ENCODE data around the gene PRSS33.

The PRSS33 gene

DNA sequence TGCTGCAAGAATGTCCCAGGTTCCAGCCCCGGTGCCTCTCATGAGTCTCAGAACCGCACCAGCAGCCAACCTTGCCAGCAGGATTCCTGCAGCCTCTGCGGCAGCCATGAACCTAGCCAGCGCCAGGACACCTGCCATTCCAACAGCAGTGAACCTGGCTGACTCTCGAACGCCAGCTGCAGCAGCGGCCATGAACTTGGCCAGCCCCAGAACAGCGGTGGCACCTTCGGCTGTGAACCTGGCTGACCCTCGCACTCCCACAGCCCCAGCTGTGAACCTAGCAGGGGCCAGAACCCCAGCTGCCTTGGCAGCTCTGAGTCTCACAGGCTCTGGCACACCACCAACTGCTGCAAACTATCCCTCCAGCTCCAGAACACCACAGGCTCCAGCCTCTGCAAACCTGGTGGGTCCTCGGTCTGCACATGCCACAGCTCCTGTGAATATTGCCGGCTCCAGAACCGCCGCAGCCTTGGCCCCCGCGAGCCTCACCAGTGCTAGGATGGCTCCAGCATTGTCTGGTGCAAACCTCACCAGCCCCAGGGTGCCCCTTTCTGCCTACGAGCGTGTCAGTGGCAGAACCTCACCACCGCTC is 20.1 kb downstream of the PRSS33 start:
- peaks cover 11% of the 10 kb centered on the region; the same call in 1 of the 2 replicates for H4K20me1 ChIP-seq (ENCODE audit: control insufficient read depth, insufficient read depth, low read depth, low read length)
- no peaks in the 10 kb centered on the region for H3K27me3 ChIP-seq (ENCODE audit: control insufficient read depth, low read length)
- H3K4me1 ChIP-seq (ENCODE audit: control insufficient read depth, low read length), result no peaks in the 10 kb centered on the region
- no peaks in the 10 kb centered on the region for H3K9me3 ChIP-seq (ENCODE audit: control insufficient read depth, insufficient read depth, low read length)
- peaks cover 68% of the 10 kb centered on the region for H3K79me2 ChIP-seq (ENCODE audit: control insufficient read depth, low read length)
- H3K9me2 ChIP-seq (replicated peaks; ENCODE audit: control insufficient read depth, low read length), result no peaks in the 10 kb centered on the region
- H3F3A ChIP-seq (ENCODE audit: control insufficient read depth, insufficient read depth), result peaks cover 24% of the 10 kb centered on the region
- no peak overlapping the region for H3K4me3 ChIP-seq (ENCODE audit: low read length)
- TF ChIP-seq EZH2phosphoT487 (IDR thresholded peaks at IDR 0.05; ENCODE audit: borderline replicate concordance, low read length), result no peak
- TF ChIP-seq, protein P1, sequence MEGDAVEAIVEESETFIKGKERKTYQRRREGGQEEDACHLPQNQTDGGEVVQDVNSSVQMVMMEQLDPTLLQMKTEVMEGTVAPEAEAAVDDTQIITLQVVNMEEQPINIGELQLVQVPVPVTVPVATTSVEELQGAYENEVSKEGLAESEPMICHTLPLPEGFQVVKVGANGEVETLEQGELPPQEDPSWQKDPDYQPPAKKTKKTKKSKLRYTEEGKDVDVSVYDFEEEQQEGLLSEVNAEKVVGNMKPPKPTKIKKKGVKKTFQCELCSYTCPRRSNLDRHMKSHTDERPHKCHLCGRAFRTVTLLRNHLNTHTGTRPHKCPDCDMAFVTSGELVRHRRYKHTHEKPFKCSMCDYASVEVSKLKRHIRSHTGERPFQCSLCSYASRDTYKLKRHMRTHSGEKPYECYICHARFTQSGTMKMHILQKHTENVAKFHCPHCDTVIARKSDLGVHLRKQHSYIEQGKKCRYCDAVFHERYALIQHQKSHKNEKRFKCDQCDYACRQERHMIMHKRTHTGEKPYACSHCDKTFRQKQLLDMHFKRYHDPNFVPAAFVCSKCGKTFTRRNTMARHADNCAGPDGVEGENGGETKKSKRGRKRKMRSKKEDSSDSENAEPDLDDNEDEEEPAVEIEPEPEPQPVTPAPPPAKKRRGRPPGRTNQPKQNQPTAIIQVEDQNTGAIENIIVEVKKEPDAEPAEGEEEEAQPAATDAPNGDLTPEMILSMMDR (IDR thresholded peaks at IDR 0.05; ENCODE audit: low read depth, low read length, poor library complexity, severe bottlenecking), result no peak
- H3K4me2 ChIP-seq (ENCODE audit: low read length), result no peak overlapping the region
- H3K36me3 ChIP-seq (ENCODE audit: control insufficient read depth, low read length), result peaks cover 100% of the 10 kb centered on the region
- no peak overlapping the region for H3K27ac ChIP-seq (ENCODE audit: low read depth, low read length)

- Histone ChIP-seq H4K20me1 (ENCODE audit: control insufficient read depth, insufficient read depth, low read depth, low read length) (peaks cover 16% of the 10 kb centered on the region; the same call in 1 of the 2 replicates), H3K9me2 (replicated peaks; ENCODE audit: control insufficient read depth, low read length) (no peaks in the 10 kb centered on the region), H3K79me2 (ENCODE audit: control insufficient read depth, low read length) (peaks cover 71% of the 10 kb centered on the region), H3K4me3 (ENCODE audit: low read length) (no peak overlapping the region), H3F3A (ENCODE audit: control insufficient read depth, insufficient read depth) (peaks cover 19% of the 10 kb centered on the region), H3K4me2 (ENCODE audit: low read length) (no peak overlapping the region), H3K4me1 (ENCODE audit: control insufficient read depth, low read length) (no peaks in the 10 kb centered on the region), H3K27me3 (ENCODE audit: control insufficient read depth, low read length) (no peaks in the 10 kb centered on the region), H3K9me3 (ENCODE audit: control insufficient read depth, insufficient read depth, low read length) (no peaks in the 10 kb centered on the region), H3K36me3 (ENCODE audit: control insufficient read depth, low read length) (peaks cover 100% of the 10 kb centered on the region), H3K27ac (ENCODE audit: low read depth, low read length) (no peak overlapping the region)
- TF ChIP-seq, protein P1 (IDR thresholded peaks at IDR 0.05; ENCODE audit: low read depth, low read length, poor library complexity, severe bottlenecking), result no peak
Measured at GRCh38 chr16:2766430-2767139, 20.8 kb downstream of the PRSS33 start.

DNA sequence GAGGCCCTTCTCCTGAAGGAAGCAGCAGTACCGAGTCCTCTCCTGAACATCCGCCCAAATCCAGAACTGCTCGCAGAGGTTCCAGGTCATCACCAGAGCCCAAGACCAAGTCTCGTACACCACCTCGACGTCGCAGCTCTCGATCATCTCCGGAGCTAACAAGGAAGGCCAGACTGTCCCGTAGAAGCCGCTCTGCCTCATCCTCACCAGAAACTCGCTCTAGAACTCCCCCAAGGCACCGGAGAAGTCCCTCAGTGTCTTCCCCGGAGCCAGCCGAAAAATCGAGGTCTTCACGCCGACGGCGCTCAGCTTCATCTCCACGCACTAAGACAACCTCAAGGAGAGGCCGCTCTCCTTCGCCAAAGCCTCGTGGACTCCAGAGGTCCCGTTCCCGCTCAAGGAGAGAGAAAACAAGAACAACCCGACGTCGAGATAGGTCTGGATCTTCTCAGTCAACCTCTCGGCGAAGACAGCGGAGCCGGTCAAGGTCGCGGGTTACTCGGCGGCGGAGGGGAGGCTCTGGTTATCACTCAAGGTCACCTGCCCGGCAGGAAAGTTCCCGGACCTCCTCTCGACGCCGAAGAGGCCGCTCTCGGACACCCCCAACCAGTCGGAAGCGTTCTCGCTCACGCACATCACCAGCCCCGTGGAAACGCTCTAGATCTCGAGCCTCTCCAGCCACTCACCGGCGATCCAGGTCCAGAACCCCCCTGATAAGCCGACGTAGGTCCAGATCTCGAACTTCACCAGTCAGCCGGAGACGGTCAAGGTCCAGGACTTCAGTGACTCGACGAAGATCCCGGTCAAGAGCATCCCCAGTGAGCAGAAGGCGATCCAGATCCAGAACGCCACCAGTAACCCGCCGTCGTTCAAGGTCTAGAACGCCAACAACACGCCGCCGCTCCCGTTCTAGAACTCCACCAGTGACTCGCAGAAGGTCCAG is 21.6 kb downstream of the PRSS33 start:
- no peaks in the 10 kb centered on the region for H3K9me3 ChIP-seq (ENCODE audit: control insufficient read depth, insufficient read depth, low read length)
- H3K4me3 ChIP-seq (ENCODE audit: low read length), result no peak overlapping the region
- H3F3A ChIP-seq (ENCODE audit: control insufficient read depth, insufficient read depth), result peaks cover 16% of the 10 kb centered on the region
- H3K36me3 ChIP-seq (ENCODE audit: control insufficient read depth, low read length), result peaks cover 100% of the 10 kb centered on the region
- no peaks in the 10 kb centered on the region for H3K4me1 ChIP-seq (ENCODE audit: control insufficient read depth, low read length)
- no peaks in the 10 kb centered on the region for H3K27me3 ChIP-seq (ENCODE audit: control insufficient read depth, low read length)
- TF ChIP-seq, protein P1 (IDR thresholded peaks at IDR 0.05; ENCODE audit: low read depth, low read length, poor library complexity, severe bottlenecking), result no peak
- no peak for TF ChIP-seq EZH2phosphoT487 (IDR thresholded peaks at IDR 0.05; ENCODE audit: borderline replicate concordance, low read length)
- H3K9me2 ChIP-seq (replicated peaks; ENCODE audit: control insufficient read depth, low read length), result no peaks in the 10 kb centered on the region
- H3K79me2 ChIP-seq (ENCODE audit: control insufficient read depth, low read length), result peaks cover 76% of the 10 kb centered on the region
- no peak overlapping the region for H3K4me2 ChIP-seq (ENCODE audit: low read length)
- H4K20me1 ChIP-seq (ENCODE audit: control insufficient read depth, insufficient read depth, low read depth, low read length), result peaks cover 16% of the 10 kb centered on the region; the same call in 1 of the 2 replicates
- no peak overlapping the region for H3K27ac ChIP-seq (ENCODE audit: low read depth, low read length)

Measured in DOHH2 (cell line).